ENCODE data around the gene TXLNA.
"Not testable (repeated sequence)": the region's sequence is repeated elsewhere in the genome, so short reads cannot be mapped to it uniquely, and the experiment has no call there.

DNA sequence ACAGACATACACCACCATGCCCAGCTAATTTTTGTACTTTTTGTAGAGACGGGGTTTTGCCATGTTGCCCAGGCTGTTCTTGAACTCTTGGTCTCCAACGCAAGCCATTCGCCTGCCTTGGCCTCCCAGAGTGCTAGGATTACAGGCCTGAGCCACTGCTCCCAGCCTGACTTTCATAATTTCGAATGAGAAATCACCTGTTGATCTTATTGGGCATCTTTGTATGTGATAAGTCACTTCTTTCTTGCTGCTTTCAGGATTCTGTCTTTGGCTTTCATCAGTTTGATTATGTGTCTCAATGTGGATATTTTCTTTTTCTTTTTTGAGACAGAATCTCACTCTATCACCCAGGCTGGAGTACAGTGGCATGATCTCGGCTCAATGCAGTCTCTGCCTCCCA, 31.7 kb upstream of the TXLNA start:
- TF ChIP-seq, protein P1, sequence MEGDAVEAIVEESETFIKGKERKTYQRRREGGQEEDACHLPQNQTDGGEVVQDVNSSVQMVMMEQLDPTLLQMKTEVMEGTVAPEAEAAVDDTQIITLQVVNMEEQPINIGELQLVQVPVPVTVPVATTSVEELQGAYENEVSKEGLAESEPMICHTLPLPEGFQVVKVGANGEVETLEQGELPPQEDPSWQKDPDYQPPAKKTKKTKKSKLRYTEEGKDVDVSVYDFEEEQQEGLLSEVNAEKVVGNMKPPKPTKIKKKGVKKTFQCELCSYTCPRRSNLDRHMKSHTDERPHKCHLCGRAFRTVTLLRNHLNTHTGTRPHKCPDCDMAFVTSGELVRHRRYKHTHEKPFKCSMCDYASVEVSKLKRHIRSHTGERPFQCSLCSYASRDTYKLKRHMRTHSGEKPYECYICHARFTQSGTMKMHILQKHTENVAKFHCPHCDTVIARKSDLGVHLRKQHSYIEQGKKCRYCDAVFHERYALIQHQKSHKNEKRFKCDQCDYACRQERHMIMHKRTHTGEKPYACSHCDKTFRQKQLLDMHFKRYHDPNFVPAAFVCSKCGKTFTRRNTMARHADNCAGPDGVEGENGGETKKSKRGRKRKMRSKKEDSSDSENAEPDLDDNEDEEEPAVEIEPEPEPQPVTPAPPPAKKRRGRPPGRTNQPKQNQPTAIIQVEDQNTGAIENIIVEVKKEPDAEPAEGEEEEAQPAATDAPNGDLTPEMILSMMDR (IDR thresholded peaks at IDR 0.05; ENCODE audit: insufficient read depth, low read length, poor library complexity, severe bottlenecking): not testable (repeated sequence)
- not testable (repeated sequence) for TF ChIP-seq EZH2phosphoT487 (conservative IDR thresholded peaks at IDR 0.05; ENCODE audit: low read length)
